ENCODE results near the gene DAAM1.

- TF ChIP-seq, protein P1, sequence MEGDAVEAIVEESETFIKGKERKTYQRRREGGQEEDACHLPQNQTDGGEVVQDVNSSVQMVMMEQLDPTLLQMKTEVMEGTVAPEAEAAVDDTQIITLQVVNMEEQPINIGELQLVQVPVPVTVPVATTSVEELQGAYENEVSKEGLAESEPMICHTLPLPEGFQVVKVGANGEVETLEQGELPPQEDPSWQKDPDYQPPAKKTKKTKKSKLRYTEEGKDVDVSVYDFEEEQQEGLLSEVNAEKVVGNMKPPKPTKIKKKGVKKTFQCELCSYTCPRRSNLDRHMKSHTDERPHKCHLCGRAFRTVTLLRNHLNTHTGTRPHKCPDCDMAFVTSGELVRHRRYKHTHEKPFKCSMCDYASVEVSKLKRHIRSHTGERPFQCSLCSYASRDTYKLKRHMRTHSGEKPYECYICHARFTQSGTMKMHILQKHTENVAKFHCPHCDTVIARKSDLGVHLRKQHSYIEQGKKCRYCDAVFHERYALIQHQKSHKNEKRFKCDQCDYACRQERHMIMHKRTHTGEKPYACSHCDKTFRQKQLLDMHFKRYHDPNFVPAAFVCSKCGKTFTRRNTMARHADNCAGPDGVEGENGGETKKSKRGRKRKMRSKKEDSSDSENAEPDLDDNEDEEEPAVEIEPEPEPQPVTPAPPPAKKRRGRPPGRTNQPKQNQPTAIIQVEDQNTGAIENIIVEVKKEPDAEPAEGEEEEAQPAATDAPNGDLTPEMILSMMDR (IDR thresholded peaks at IDR 0.05; ENCODE audit: insufficient read depth, low read depth, low read length) = no peak
- TF ChIP-seq EZH2 (IDR thresholded peaks at IDR 0.05; ENCODE audit: insufficient read depth, low read length) = no peak
Observed at GRCh38 chr14:59214702-59215302, 26.3 kb downstream of the DAAM1 start.

Data from astrocyte (in vitro differentiated cells and primary cell).